Calu3 (cell line): ENCODE data around the gene PPM1L. TPM values are rescaled to one million over a fixed set of nuclear protein-coding genes. Genes with fewer than 3 reads are reported as not detected.
"Not testable (repeated sequence)": the region's sequence is repeated elsewhere in the genome, so short reads cannot be mapped to it uniquely, and the experiment has no call there.

Experiments
- BruUV-seq: library from RNA; stranded (reverse); fragments of 400-500 nt; replicated peaks from 2 replicates; lab custom pipeline; 2021; lab: Mats Ljungman, UMichigan
- CTCF ChIA-PET: fragments of 300-600 bp; sonication (Branson Sonifier 250); formaldehyde crosslinking; loops from one replicate; lab custom pipeline; 2022; ENCODE audit warnings: antibody characterized with exemption; lab: Charles Lee
- DNase-seq: peaks from one replicate; pipeline ENCODE4 v3.0.0; 2022
- H3K27ac Mint-ChIP-seq: one replicate; pipeline ENCODE4 v1.8.0; 2022; ENCODE audit warnings: mixed read lengths; ENCODE audit not compliant: unreplicated experiment
- H3K27me3 Mint-ChIP-seq: one replicate; pipeline ENCODE4 v1.8.0; 2022; ENCODE audit warnings: mixed read lengths; ENCODE audit not compliant: unreplicated experiment
- H3K36me3 Mint-ChIP-seq: one replicate; pipeline ENCODE4 v1.8.0; 2022; ENCODE audit warnings: mild to moderate bottlenecking, moderate library complexity, mixed read lengths; ENCODE audit not compliant: insufficient read depth, unreplicated experiment
- H3K4me1 Mint-ChIP-seq: one replicate; pipeline ENCODE4 v1.8.0; 2022; ENCODE audit warnings: mild to moderate bottlenecking, low read depth, mixed read lengths; ENCODE audit not compliant: unreplicated experiment
- H3K4me3 Mint-ChIP-seq: one replicate; pipeline ENCODE4 v1.8.0; 2022; ENCODE audit warnings: mild to moderate bottlenecking, low read depth, moderate library complexity, mixed read lengths; ENCODE audit not compliant: unreplicated experiment
- H3K9me3 Mint-ChIP-seq: one replicate; pipeline ENCODE4 v1.8.0; 2022; ENCODE audit warnings: low read depth, mixed read lengths; ENCODE audit not compliant: unreplicated experiment
- CTCF ChIP-seq: fragments of 200-600 bp; IDR thresholded peaks from one replicate; pipeline ENCODE4 v1.8.0; 2022; ENCODE audit warnings: antibody characterized with exemption; ENCODE audit not compliant: unreplicated experiment
- intact Hi-C: fragments of 100-400 bp; cut with micrococcal nuclease; formaldehyde crosslinking; loops from one replicate; pipeline ENCODE4 v1.10.0; 2022; ENCODE audit not compliant: unreplicated experiment
- total RNA-seq: library from RNA; stranded (reverse); gene quantifications from 2 replicates; pipeline ENCODE4 v1.2.3, GENCODE V29; 2022

Gene PPM1L
- total RNA-seq, 1 experiment from 2014 or later, result 18.4 TPM

- Mint-ChIP-seq H3K27ac (no peak overlapping the region), H3K4me3 (no peak overlapping the region), H3K27me3 (no peaks in the 10 kb centered on the region), H3K4me1 (peaks cover 19% of the 10 kb centered on the region), H3K36me3 (no peaks in the 10 kb centered on the region), H3K9me3 (peaks cover 5% of the 10 kb centered on the region)
- DNase-seq, result no peak
- no peak for TF ChIP-seq CTCF
- CTCF ChIA-PET, result interaction anchor here (1.2 to 1.7 kb wide), 3 partner anchors 16 to 42 kb away, joined by 4 to 9 read pairs (median 5); no protein-coding TSS in a partner anchor
- intact Hi-C loops, result loop anchor here (5.0 kb wide), 1 partner anchor 74 kb away; no protein-coding TSS in a partner anchor
- no TSS peak for BruUV-seq
Observed at GRCh38 chr3:160998581-160998980, 242.6 kb downstream of the PPM1L start.

GRCh38 chr3:160999274-160999673 lies 243.2 kb downstream of the PPM1L start:
- BruUV-seq, result no TSS peak
- Mint-ChIP-seq H3K4me1 (peaks cover 19% of the 10 kb centered on the region), H3K4me3 (no peak overlapping the region), H3K36me3 (no peaks in the 10 kb centered on the region), H3K27me3 (no peaks in the 10 kb centered on the region), H3K9me3 (peaks cover 5% of the 10 kb centered on the region), H3K27ac (no peak overlapping the region)
- peak; percentile 64 for TF ChIP-seq CTCF
- intact Hi-C loops, result loop anchor here (1.0 to 5.0 kb wide), 2 partner anchors 11 to 73 kb away; no protein-coding TSS in a partner anchor
- DNase-seq, result peak; percentile 70
- CTCF ChIA-PET, result interaction anchor here (0.6 to 1.7 kb wide), 5 partner anchors 10 to 223 kb away, joined by 3 to 9 read pairs (median 5); no protein-coding TSS in a partner anchor

- H3K4me3 Mint-ChIP-seq, result no peak overlapping the region
- H3K27me3 Mint-ChIP-seq, result no peaks in the 10 kb centered on the region
- TF ChIP-seq CTCF, result no peak
- BruUV-seq, result no TSS peak
- H3K4me1 Mint-ChIP-seq, result peaks cover 32% of the 10 kb centered on the region
- H3K27ac Mint-ChIP-seq, result peak overlapping the region; percentile 3
- no peaks in the 10 kb centered on the region for H3K36me3 Mint-ChIP-seq
- CTCF ChIA-PET, result interaction anchor here (0.6 to 2.0 kb wide), 2 partner anchors 8 to 190 kb away, joined by 6 to 7 read pairs; no protein-coding TSS in a partner anchor
- H3K9me3 Mint-ChIP-seq, result peaks cover 4% of the 10 kb centered on the region
- intact Hi-C loops, result no loop called here
- DNase-seq, result peak; percentile 61
Observed at GRCh38 chr3:161008086-161008485, 252.1 kb downstream of the PPM1L start.

GRCh38 chr3:161010151-161010550 lies 254.1 kb downstream of the PPM1L start:
- BruUV-seq, H3K9me3 Mint-ChIP-seq, H3K27me3 Mint-ChIP-seq, H3K36me3 Mint-ChIP-seq, intact Hi-C loops, H3K4me3 Mint-ChIP-seq, DNase-seq, H3K27ac Mint-ChIP-seq: not testable (repeated sequence)
- peaks cover 32% of the 10 kb centered on the region for H3K4me1 Mint-ChIP-seq
- CTCF ChIA-PET, result interaction anchor here (2.0 kb wide), 1 partner anchor 10 kb away, joined by 6 read pairs; no protein-coding TSS in a partner anchor
